ENCODE measurements around the gene ST3GAL6. TPM values are rescaled to one million over a fixed set of nuclear protein-coding genes. Genes with fewer than 3 reads are reported as not detected.
A peak's percentile ranks its signal among the peaks of the same experiment; 100 is the strongest.

Gene ST3GAL6
- total and polyA plus RNA-seq, 2 of the 4 experiments (the other 2 are of a cell fraction), result 0.36 to 0.99 TPM

DNA sequence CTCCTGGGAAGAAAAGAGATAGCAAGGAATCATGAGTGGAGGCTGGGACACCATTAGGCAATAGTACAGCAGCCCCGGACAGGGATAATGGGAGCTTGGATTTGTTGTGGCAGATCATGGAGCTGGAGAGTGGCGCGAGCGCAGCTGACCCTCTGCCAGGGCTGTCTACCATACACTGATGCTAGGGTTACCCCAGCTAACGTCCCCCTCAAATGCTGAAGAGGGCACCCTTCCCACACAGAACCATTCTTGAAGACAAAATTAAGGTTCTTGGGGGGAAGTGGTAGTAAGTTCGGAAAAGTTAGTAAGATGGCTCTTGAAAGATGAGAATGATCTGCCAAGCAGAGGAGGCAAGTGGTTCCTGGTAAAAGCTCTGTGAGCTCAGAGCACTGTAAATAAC lies 61.1 kb downstream of the ST3GAL6 start:
- no TSS peak for BruUV-seq (replicated peaks)
- Histone ChIP-seq H2AK9ac (replicated peaks; ENCODE audit: low read depth, low read length, poor library complexity) (no peak overlapping the region), H3K9me3 (ENCODE audit: control insufficient read depth, insufficient read depth, low read length) (no peaks in the 10 kb centered on the region; the same call in 1 of the 2 replicates), H3K56ac (ENCODE audit: extremely low read depth, insufficient read depth, low read length) (no peak overlapping the region), H2BK5ac (ENCODE audit: low read depth, low read length, poor library complexity, severe bottlenecking) (no peak overlapping the region), H4K8ac (ENCODE audit: low read depth in 2 of 2, low read length in 2 of 2) (no peak overlapping the region), H2BK15ac (ENCODE audit: low read depth, low read length) (no peak overlapping the region), H2AK5ac (ENCODE audit: low read depth, low read length) (no peak overlapping the region), H4K91ac (ENCODE audit: insufficient read depth, low read depth, low read length) (no peak overlapping the region), H3K4ac (ENCODE audit: low read depth, low read length) (no peak overlapping the region), H3K9ac (ENCODE audit: low read depth, low read length) (no peak overlapping the region), H3K79me1 (ENCODE audit: low read depth in 1 of 2, low read length in 2 of 2) (peaks cover 12 to 41% of the 10 kb centered on the region in 2 experiments; a peak in 3 of 4 replicates), H2AFZ (replicated peaks; ENCODE audit: low read length, poor library complexity) (no peak overlapping the region), H3K14ac (replicated peaks; ENCODE audit: low read depth, low read length) (no peak overlapping the region), H4K20me1 (ENCODE audit: insufficient read depth, low read length) (peaks cover 3% of the 10 kb centered on the region; the same call in 1 of the 2 replicates), H3K27me3 (ENCODE audit: control insufficient read depth, insufficient read depth, low read length) (no peaks in the 10 kb centered on the region), H4K5ac (ENCODE audit: low read depth, low read length) (no peak overlapping the region; the same call in 1 of the 2 replicates), H3K23ac (ENCODE audit: low read depth, low read length) (no peak overlapping the region), H3K27ac (ENCODE audit: insufficient read depth, low read length) (no peak overlapping the region), H3K18ac (ENCODE audit: low read depth, low read length) (no peak overlapping the region), H2BK120ac (ENCODE audit: low read depth, low read length) (no peak overlapping the region), H3K4me2 (ENCODE audit: low read depth, low read length) (no peak overlapping the region), H3K4me1 (ENCODE audit: control insufficient read depth, insufficient read depth, low read length) (peaks cover 2% of the 10 kb centered on the region; the same call in 1 of the 2 replicates), H3K4me3 (ENCODE audit: insufficient read depth, low read depth, low read length) (no peak overlapping the region), H2BK20ac (ENCODE audit: low read depth, low read length) (no peak overlapping the region), H3K9me1 (ENCODE audit: insufficient read depth, low read length) (no peaks in the 10 kb centered on the region; the same call in none of the 2 replicates), H3K36me3 (ENCODE audit: control insufficient read depth, insufficient read depth, low read length) (peaks cover 5% of the 10 kb centered on the region)
- TF ChIP-seq, protein P1, sequence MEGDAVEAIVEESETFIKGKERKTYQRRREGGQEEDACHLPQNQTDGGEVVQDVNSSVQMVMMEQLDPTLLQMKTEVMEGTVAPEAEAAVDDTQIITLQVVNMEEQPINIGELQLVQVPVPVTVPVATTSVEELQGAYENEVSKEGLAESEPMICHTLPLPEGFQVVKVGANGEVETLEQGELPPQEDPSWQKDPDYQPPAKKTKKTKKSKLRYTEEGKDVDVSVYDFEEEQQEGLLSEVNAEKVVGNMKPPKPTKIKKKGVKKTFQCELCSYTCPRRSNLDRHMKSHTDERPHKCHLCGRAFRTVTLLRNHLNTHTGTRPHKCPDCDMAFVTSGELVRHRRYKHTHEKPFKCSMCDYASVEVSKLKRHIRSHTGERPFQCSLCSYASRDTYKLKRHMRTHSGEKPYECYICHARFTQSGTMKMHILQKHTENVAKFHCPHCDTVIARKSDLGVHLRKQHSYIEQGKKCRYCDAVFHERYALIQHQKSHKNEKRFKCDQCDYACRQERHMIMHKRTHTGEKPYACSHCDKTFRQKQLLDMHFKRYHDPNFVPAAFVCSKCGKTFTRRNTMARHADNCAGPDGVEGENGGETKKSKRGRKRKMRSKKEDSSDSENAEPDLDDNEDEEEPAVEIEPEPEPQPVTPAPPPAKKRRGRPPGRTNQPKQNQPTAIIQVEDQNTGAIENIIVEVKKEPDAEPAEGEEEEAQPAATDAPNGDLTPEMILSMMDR (conservative IDR thresholded peaks at IDR 0.05; ENCODE audit: low read depth, low read length), result 0 out of 2 replicates have a peak, but pooled peaks have one; percentile 13
- TF ChIP-seq RAD21 (IDR thresholded peaks at IDR 0.05; ENCODE audit: low read length) (peak; percentile 18; the same call in 1 of the 2 replicates), RFX5 (IDR thresholded peaks at IDR 0.05; ENCODE audit: low read depth, low read length) (no peak)
- no peak for DNase-seq
- 100% methylated on average over 1 of the region's 6 CpGs; no CpG with 5 or more reads in 1 of the 2 experiments for WGBS, 2 experiments (ENCODE audit: extremely low coverage in 2 of 2, insufficient read length in 1 of 2)
- ChIA-PET POLR2A (ENCODE audit: unreplicated experiment) (no interaction called here), CTCF (interaction anchor here (0.8 to 3.0 kb wide), 2 partner anchors 170 to 173 kb away, joined by 3 to 11 read pairs; no protein-coding TSS in a partner anchor)
- intact Hi-C loops (cut with micrococcal nuclease), result no loop called here
- in situ Hi-C loops (cut with MboI; ENCODE audit: low sequenced_read_pairs), result no loop called here
- ATAC-seq (ENCODE audit: low read depth), result no peak
- dilution Hi-C loops (cut with HindIII; ENCODE audit: low sequenced_read_pairs, unreplicated experiment), result no loop called here

Measured in IMR-90 (cell line).